Activated naive CD4-positive, alpha-beta T cell treated with Interleukin-2 at 50 U/mL for 16 hours (primary cell): ENCODE results near the gene YOD1.

ENCODE experiments used
- DNase-seq: peaks from one replicate; pipeline ENCODE4 v3.0.0-alpha.2; 2020

YOD1 gene

DNA sequence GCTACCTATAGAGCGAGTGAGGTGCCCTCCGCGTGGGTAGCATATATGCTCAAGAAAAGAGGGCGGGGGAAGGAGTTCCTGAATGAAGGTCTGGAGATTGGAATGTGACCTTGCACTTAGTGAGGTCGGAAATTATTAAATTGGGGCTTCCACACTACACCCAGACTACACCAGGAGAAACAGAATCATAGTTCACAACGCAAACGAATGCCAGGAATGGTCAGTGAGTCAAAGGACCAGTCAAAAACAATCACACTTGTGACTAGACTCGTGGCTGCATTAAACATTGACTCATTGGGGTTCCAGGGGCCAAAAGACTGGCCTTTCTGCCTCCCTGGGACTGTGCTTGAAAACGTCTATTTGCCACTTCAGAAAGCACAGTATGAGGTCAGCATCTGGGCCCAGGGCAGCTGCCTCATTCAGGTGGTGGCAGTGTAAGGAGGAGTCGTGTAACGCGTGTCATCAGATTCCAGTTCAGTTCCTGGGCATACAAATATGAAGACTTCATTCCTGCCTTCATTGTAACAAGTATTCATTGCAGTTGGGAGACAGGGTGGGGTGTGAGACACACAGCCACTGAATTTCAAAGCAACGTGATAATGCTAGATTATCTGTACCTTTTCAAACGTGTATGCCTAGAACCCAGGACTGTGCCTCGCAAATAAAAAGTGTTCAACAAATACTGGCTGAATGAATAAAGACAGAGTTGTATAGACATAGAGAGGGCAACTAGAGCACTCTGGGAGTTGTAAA is at the start of gene YOD1:
Gene YOD1 (minus strand): TSS at position 18 of the 753 bp plus-strand sequence. CDS start 178 bp downstream, outside the sequence.
- DNase-seq, result no peak

DNA sequence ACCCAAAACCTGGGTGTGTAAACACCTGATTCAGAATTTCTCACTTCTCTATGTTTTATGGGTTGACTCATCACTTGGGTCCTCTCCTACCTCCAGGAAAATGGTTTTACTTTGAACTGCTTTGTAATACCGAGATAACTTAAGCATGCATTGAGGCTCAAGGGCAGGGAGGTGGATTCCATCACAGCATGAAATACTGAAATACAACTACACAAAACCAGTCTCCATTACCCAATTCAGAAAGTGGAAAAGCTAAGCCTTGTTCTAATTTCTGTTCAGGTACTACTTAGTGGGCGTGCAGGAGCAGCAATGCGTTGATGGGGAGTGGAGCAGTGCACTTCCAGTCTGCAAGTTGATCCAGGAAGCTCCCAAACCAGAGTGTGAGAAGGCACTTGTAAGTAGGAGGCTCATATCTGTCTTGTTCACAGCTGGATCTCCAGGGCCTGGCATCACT is 46.9 kb upstream of the YOD1 start:
- peak; percentile 14 for DNase-seq

DNA sequence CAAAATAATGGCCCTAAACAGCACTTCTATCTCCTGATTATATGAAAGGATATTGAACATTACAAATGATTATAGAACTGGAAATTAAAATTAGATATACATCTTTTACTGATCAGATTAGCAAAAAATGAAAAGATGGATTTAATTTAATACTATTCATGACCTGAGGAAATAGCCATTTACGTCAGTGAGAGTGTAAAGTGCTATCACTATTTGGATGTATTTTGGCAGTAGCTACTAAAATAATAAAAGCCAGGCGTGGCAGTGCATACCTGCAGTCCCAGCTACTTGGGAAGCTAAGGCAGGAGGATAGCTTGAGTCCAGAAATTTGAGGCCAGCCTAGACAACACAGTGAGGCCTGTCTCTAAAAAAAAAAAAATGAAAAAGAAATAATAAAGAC is 42.9 kb upstream of the YOD1 start:
- DNase-seq, result no peak

DNA sequence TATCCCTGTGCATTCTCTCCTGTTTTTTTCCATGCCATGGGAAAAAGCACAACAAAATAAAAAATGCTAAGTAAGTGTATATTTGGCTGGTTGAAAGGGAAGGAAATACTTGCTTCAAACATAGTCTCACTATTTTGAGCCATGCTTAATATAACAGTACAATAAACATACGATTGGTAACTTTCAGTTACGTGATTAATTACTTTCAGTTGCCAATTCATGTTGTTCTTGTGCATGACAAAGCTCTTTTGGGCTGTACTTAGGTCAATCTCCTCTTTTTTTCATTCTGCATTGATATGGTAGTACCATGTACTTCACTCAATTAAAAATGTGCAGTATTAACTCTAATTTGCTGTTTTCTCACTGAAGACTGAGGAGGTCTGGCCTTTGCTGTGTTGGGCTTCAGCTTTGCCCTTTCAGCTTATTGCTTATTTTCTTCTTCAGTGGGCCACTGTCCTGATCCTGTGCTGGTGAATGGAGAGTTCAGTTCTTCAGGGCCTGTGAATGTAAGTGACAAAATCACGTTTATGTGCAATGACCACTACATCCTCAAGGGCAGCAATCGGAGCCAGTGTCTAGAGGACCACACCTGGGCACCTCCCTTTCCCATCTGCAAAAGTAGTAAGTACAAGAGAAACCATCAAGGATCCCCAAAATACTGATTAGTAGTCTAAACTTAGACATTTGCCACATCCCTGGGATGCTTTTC is 40.3 kb upstream of the YOD1 start:
- no peak for DNase-seq

DNA sequence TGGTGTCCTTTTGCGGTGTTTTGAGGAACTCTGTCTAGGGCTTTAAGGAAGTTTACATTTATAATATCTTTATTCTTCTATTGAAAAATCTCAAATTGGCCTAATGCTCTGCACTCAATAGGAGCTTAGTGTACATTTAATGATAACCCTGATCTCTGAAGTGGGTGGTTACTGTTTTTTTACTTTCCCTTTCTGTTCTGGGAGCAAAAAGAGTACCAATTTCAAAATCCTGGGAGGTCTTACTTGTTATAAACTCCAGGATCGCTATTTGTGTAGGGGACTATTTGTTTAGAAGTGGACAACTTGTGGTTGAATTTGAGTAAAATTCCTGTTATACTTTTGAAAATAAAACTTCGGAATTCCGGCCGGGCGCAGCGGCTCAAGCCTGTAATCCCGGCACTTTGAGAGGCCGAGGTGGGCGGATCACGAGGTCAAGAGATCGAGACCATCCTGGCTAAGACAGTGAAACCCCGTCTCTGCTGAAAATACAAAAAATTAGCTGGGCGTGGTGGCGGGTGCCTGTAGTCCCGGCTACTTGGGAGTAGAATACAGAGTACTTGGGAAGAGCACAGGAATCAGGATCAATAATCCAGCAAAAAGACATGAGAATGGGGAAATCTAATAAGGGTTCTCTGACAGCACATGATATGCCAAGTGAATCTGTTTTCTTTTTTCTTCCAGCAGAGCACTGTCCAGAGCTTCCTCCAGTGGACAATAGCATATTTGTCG is 38.8 kb upstream of the YOD1 start:
- DNase-seq, result no peak

DNA sequence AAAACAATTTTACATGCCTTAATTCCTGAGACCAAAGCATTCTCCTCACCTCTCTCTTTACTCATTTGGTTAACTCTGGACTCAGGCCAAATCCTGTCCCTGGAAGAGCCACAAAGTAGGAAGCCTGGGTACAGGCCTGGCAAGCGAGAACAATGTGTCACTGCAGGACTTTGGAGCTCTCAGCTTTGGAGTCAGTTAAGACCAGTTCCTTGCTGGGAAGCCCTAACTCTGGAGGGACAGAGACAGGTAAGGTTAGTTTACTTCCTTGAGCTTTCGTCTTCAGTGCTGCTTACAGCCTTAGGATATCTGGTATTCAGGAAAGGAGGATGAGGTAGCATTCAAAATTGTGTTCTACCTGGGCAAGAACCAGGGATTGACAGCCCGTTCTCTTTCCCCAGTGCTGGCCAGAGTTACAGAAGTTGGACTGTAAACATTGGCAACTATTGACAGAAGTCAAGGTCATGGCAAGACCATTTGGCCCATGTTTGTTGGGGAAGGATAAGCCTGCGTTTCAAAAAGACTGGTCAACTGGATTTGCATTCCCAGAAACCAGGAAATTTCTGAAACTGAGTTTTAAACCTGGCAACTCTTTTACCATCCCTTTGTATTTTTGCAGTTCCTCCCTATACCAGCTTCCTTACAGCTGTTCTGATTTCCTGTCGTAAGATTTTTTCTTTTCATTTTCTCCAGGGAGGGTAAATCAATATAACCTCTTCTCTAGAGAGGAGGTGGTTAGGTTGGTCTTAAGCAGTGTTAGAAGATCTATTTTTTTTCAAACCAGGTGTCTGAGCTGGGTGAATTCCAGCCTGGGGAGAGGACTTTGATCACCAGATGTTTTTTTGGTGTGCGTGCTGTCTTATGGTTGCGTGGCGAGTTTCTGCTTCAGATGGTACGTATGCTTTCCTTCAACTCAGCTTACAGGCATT is 38.0 kb upstream of the YOD1 start, which contains the start of gene C4BPB:
Gene C4BPB (plus strand): TSS at position 160 of the 926 bp plus-strand sequence. CDS start 672 bp downstream, at position 832.
- DNase-seq, result no peak

DNA sequence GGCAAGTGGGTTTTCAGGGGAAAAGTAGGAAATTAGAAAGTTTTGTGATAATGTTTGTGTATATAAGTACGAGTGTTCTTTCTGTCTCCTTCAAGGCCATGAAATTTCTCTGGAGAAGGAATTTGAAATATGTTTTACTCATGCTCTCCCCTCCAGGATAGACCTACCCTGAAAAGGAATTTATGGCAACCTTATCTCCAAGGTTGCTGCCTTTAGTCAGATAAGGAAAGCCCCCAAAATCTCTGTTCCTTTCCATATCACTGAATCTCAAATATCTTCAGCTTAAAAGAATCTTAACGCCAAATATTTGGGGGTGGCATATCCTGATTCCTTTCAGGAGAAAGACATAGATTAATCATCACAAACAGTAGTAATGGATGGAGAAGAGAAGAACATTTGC is 37.2 kb upstream of the YOD1 start:
- DNase-seq, result no peak

DNA sequence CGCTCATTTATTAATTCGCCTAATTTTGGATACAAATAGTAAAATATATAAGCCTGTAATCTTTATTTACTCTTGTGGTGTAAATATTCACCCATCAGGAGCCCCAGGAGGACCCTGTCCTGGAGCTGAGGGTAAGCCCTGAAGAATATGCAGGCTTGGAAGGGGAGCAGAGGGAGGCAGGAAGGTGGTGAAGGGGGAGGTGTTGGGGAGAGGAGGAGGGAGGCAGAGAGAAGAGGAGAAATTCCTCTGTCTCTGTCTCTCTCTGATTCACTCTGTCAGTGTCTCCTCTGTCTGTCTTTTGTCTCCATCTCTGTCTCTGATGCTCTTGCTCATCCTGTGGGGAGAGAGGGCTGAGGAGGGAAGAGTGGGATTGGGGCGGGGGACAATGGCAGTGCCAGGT is 34.9 kb upstream of the YOD1 start:
- DNase-seq, result no peak

DNA sequence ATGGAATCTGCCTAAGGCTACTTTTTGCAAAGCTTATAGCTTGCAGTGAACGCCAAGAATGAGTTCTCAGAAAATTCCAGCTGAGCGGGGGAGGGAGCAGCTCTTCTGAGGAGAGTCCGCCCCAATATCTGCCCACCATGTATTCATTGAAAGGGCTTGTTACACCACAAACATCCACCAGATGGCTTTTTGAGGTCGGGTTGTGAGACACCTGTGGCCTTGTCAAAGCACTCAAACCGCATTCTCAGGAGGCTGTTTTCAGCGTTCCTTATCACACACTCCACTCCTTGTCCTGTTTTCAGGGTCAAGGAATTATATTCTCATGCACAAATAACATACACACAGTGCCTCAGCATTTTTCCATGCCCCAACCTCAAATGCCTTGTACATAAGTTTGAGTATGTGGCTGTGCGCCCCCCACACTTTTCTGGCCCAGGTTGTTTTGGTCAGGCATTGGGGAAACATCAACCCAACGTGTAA is 33.7 kb upstream of the YOD1 start:
- DNase-seq, result peak; percentile 46

DNA sequence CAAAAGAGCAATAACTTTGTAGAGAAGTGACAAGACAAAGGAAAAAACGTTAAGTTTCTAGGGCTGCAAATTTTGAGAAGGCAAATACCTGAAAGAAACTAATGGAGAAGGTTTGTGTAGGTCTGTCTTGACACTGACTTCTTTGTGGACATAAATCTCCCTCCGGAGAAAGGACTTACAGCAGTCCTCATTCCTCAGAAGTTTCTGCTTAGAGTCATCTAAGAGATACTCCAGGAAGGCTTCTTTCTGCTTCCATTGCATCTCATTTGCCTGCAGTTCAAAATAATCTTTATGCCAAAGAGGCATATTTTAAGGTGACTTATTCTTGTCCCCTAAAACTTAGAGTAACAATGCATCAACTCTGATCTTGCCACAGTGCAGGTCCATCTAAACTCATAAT is 33.2 kb upstream of the YOD1 start:
- no peak for DNase-seq

DNA sequence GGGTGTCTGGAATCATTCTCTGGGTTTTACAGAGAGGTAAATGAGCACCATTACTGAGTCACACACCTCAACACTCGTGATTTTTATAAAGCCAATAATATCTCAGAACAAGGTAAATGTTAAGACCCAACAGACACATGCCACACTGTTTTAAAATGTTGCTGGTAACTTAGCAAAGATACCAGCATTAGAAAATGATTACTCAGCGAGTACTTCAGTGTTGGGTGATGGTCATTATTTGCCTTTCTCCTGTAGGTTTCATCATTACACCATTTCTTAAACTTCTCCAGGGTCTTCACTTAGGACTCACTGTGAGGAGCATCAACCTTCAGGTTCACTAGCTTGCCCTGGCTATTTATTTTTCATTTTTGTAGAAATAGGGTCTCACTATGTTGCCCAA is 30.8 kb upstream of the YOD1 start:
- no peak for DNase-seq

DNA sequence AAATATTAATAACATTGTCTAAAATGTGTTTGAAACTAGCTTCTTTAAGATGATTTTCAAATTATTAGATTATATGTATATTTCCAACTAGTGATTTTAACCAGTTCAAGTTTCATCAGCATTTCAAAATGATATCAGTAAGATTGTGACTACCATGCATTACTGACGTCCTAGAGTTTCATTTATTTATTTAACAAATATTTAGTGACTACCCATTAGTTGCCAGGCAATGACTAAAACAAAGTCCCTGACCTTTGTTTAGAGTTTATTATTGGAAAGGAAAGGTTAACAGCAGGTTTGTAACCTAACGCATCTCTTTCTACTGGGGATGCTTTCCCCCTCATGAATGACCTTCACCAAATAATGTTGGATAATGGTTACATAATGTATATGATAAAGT is 30.1 kb upstream of the YOD1 start:
- no peak for DNase-seq

DNA sequence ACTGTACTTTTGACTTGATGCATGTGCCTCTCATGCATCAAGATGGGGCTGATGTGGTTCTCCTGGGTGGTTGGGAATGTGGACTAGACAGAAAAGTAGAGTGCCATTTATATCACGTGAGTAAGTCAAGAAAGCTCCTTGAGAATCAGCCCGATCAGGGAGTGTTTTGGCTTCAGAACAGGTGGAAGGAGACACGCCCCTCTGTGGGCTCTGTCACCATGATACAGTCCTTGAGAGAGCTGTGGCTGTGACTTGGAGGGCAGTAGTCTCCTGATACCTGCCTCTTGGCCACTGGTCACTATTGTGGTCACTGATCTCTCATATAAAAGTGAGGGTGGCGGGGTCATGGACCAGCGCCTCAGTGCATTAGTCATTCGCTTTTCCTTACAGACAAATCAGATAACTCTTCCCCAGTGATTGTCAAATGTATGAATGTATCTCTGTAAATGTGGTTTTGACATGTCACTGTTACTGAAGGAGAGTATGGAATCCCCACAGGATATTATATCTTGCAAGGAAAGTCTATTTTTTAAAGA is 28.8 kb upstream of the YOD1 start:
- no peak for DNase-seq

DNA sequence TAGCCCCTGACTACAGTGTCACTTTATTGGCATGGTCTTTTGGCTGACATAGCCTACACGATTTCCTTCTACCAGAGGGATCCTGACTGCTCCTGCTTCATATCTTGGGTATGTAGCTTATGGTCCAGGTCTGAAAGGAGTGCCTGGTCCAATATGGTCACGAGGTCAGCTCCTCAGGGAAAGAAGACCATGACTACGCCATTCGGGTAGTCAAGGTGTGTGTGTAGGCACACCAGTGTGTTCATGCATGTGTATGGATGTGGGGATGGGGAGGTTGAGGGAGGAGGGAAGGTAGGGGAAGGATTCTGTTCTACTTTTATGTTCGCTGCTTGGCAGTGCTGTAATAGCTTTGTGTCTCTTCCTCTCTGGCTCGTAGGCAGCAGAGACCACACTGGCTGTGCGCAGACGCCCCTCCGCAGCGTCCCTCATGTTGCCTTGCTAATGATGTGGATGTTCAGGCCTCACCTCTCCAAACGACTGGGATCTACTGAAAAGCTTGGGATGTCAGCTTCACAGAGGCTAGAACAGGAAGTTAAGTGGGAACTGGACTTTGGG is 27.6 kb upstream of the YOD1 start:
- DNase-seq, result no peak

DNA sequence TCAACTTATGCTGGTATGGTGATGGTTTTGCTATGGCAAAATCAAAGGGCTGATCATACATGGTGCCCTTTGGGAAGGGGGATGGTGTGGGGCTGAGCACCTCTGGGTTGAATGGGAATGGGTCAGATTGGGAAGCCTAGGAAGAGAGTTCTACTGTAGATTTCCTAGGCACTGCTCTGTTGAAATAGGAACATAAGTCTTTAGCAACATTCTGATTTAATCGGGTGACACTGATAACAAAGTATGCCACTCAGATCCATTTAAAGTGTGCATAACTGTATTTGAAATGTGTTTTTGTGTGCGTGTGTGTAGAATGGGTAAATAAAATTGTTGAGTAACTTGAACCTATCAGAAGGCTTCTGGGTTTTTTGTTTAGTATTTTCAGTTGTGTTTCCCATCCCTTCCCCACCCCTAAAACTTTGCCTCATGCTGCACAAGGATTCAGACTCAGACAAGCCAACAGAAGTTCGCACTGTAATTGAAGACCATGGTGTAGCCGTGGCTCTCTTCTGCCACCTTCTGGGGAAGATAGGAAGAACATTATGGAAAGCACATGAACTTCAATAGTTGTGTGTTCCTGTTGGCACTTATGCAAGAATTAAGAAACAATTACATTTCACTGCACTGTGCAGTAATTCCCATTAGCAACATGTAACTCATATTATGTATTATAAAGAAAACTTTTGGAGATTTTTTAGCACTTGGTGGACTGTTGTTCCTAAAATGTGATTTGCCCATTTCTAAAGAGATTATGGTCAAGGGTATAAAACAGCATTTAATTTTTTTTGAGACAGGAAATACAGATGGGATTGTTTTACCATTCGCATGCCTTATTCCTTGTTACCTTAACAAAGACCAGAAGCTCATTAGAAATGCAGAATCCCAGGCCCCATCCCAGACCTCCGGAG is 26.7 kb upstream of the YOD1 start:
- DNase-seq, result peak; percentile 58

DNA sequence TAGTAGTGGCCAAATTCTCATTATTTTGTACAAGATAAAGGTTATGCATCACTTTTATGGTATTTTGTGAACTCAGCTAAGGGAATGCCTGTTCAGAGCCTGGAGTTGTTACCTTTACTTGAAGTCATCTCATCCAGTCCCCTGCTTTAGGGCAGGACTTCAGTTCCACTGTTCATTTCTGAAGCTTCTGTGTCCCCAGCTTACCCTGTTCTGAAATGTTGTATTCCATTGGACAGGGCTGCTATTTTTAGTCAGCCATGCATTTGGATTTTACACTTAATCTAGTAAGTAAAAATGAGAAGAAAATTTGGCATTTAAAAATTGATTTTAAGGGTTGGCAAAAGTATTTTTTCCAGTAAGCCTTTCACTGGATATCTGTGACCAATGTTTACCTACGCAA is 26.0 kb upstream of the YOD1 start:
- no peak for DNase-seq

DNA sequence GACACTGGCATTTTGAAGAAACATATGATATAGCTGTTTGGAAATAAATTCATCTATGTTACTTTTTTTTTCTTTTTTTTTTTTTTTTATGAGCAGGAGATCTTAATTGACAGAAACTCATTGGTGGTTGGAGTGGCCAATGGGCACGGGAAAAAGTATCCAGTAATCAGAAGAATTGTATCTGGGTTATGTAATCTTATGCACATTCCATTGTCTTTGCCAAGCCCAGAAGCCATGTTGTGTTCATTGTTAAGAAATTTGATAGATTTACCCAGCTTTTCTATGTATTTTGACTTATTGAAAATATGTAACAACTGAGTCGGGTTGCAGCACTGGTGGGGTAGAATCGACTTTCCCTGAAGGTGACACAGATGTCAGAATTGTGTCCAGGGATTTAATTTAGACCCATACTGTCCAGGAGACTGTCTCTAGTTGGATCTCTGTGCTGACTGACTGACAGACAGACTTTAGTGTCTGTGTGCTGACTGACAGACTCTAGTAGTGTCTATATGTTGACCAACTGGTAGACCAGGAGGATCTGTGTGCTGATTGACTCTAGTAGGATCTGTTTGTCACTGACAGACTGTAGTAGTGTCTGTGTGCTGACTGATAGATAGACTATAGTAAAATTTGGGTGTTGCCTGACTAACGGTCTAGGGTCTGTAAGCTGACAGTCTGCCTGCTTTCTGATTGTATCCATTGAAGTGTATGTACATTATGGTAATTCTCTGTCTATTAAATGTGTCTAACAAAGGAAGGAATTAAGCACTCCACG is 25.4 kb upstream of the YOD1 start:
- DNase-seq, result no peak

DNA sequence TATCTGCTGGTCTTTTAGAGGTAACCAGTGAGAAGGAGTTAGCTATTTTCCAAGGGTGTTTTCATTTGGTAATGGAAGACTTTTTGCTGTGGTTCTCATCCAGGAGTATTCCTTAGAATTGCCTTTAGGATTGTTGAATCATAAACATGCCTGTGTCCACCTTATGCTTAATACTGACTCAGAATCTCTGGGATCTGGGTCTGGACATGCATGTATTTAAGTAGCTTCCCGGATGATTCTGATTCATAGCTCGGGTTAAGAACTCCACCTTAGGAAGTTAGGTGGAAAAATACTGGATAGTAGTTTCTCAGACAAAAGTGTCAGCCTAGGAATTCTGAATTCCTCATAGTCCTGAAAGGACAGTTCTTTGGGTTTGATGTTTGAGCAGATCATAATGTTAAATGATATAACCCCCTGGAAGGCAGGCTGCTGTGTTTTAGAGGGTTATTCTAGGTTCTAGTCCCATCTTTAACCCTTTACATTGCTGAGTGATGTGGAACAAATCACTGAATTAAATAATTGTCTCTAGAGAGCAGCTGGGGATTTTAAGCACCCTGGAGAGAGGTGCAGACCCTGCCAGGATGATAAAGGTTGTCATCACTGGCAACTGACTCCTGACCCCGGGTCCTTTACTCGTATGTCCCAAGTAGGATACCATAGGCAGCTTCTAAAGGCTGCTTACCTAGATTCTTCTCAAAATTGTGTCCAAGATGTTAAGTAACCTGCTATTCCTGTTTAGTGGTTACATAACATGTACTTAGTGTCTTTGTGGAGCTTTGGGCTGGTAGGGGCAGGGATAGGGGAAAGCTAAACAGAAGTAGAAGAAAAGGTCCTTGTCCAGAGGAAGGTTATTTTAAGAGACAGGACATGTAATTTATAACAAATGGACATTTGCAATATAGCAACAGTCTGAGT is 23.2 kb upstream of the YOD1 start:
- no peak for DNase-seq

DNA sequence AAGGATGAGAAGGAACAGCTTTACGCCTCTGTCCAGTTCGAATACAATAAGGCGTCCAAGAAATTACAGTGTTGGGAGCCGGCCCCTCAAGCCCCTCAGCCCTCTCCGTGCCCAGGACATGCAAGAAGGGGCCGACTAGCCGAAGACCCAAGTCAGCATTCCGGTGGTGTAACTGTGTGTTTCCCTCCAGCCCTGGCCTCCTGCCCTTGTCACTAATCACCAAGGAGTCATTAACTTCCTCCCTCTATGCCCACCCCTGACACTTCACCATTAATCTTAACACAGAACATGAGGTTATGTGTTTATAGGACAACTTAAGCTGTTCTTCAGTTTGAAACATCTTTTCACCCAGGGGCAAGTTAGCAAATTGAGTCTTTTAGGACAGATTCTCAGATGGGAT is 21.2 kb upstream of the YOD1 start:
- no peak for DNase-seq
